ENCODE measurements around the gene PSMA8. TPM values are rescaled to one million over a fixed set of nuclear protein-coding genes. Genes with fewer than 3 reads are reported as not detected.
"Not testable (repeated sequence)": the region's sequence is repeated elsewhere in the genome, so short reads cannot be mapped to it uniquely, and the experiment has no call there.

Gene PSMA8
- total RNA-seq, 1 experiment from 2014 or later, result not detected

DNA sequence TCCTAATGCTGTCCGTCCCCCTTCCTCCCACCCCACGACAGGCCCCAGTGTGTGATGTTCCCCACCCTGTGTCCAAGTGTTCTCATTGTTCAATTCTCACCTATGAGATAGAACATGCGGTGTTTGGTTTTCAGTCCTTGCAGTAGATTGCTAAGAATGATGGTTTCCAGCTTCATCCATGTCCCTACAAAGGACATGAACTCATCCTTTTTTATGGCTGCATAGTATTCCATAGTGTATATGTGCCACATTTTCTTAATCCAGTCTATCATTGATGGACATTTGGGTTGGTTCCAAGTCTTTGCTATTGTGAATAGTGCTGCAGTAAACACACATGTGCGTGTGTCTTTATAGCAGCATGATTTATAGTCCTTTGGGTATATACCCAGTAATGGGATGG, 105.0 kb downstream of the PSMA8 start:
- ATAC-seq; H3K4me3 Mint-ChIP-seq; H3K27me3 Mint-ChIP-seq (ENCODE audit: low read depth); CTCF ChIA-PET; DNase-seq (ENCODE audit: low spot score); H3K27ac Mint-ChIP-seq; POLR2A ChIA-PET: not testable (repeated sequence)
- peaks cover 39% of the 10 kb centered on the region for H3K36me3 Mint-ChIP-seq
- H3K9me3 Mint-ChIP-seq, result peaks cover 34% of the 10 kb centered on the region
- H3K4me1 Mint-ChIP-seq, result peaks cover 44% of the 10 kb centered on the region

DNA sequence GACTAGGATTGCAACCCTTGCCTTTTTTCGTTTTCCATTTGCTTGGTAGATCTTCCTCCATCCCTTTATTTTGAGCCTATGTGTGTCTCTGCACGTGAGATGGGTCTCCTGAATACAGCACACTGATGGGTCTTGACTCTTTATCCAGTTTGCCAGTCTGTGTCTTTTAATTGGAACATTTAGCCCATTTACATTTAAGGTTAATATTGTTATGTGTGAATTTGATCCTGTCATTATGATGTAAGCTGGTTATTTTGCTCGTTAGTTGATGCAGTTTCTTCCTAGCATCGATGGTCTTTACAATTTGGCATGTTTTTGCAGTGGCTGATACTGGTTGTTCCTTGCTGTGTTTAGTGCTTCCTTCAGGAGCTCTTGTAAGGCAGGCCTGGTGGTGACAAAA, 108.7 kb downstream of the PSMA8 start:
- H3K27ac Mint-ChIP-seq; H3K4me1 Mint-ChIP-seq; DNase-seq (ENCODE audit: low spot score); H3K4me3 Mint-ChIP-seq; H3K27me3 Mint-ChIP-seq (ENCODE audit: low read depth); ATAC-seq; POLR2A ChIA-PET; CTCF ChIA-PET: not testable (repeated sequence)
- H3K36me3 Mint-ChIP-seq, result peaks cover 65% of the 10 kb centered on the region
- H3K9me3 Mint-ChIP-seq, result peaks cover 60% of the 10 kb centered on the region

Other genes with a start within 250 kb of the PSMA8 start
- gene SS18, start 43.3 kb upstream of the PSMA8 start, total RNA-seq (2021), result 73.0 to 79.1 TPM (median 75.6 TPM) in 3 replicates
- gene TAF4B, start 92.6 kb downstream of the PSMA8 start, total RNA-seq (2021), result 13.3 to 15.2 TPM (median 13.8 TPM) in 3 replicates